Measurements from ENCODE around the gene F12.
"Not testable (repeated sequence)": the region's sequence is repeated elsewhere in the genome, so short reads cannot be mapped to it uniquely, and the experiment has no call there.

The F12 gene

GRCh38 chr5:177368869-177369644 lies 40.3 kb downstream of the F12 start:
- no peak for DNase-seq (ENCODE audit: low read depth)

- DNase-seq (ENCODE audit: low read depth) = no peak
Observed at GRCh38 chr5:177367981-177368868, 41.1 kb downstream of the F12 start.

GRCh38 chr5:177367323-177367848 lies 42.0 kb downstream of the F12 start:
- DNase-seq (ENCODE audit: low read depth) = no peak

GRCh38 chr5:177366528-177367322 lies 42.6 kb downstream of the F12 start:
- DNase-seq (ENCODE audit: low read depth) = no peak

- DNase-seq (ENCODE audit: low read depth) = no peak
Observed at GRCh38 chr5:177365845-177366527, 43.4 kb downstream of the F12 start.

GRCh38 chr5:177364159-177364962 lies 45.0 kb downstream of the F12 start:
- DNase-seq (ENCODE audit: low read depth) = no peak

- no peak for DNase-seq (ENCODE audit: low read depth)
Observed at GRCh38 chr5:177363565-177363964, 45.8 kb downstream of the F12 start.

GRCh38 chr5:177362610-177363507 lies 46.5 kb downstream of the F12 start:
- DNase-seq (ENCODE audit: low read depth) = no peak

GRCh38 chr5:177362292-177362609 lies 47.1 kb downstream of the F12 start:
- no peak for DNase-seq (ENCODE audit: low read depth)

- DNase-seq (ENCODE audit: low read depth) = no peak
Observed at GRCh38 chr5:177361418-177362291, 47.7 kb downstream of the F12 start.

- DNase-seq (ENCODE audit: low read depth) = not testable (repeated sequence)
Observed at GRCh38 chr5:177360740-177361139, 48.6 kb downstream of the F12 start.

- DNase-seq (ENCODE audit: low read depth) = no peak
Observed at GRCh38 chr5:177359860-177360259, 49.5 kb downstream of the F12 start.

- DNase-seq (ENCODE audit: low read depth) = no peak
Observed at GRCh38 chr5:177359451-177359851, 49.9 kb downstream of the F12 start.

- DNase-seq (ENCODE audit: low read depth) = no peak
Observed at GRCh38 chr5:177358370-177358819, 51.0 kb downstream of the F12 start.

- DNase-seq (ENCODE audit: low read depth) = peak; percentile 18
Observed at GRCh38 chr5:177357459-177358351, 51.7 kb downstream of the F12 start, which contains the start of gene RGS14. Gene RGS14, plus strand, starts transcription at chr5:177357924. Its CDS starts 101 bp downstream, at chr5:177358025.

- DNase-seq (ENCODE audit: low read depth) = no peak
Observed at GRCh38 chr5:177357146-177357458, 52.3 kb downstream of the F12 start.

- no peak for DNase-seq (ENCODE audit: low read depth)
Observed at GRCh38 chr5:177356746-177357145, 52.6 kb downstream of the F12 start.

- DNase-seq (ENCODE audit: low read depth) = no peak
Observed at GRCh38 chr5:177355868-177356168, 53.5 kb downstream of the F12 start.
